Endothelial cell of umbilical vein (primary cell): ENCODE results near the gene TAMALIN. TPM values are rescaled to one million over a fixed set of nuclear protein-coding genes. Genes with fewer than 3 reads are reported as not detected.

Experiments used
- BruUV-seq: library from RNA; stranded (reverse); fragments of 400-500 nt; replicated peaks from 2 replicates; lab custom pipeline; 2021; lab: Mats Ljungman, UMichigan
- CTCF ChIA-PET: fragments of 300-600, 350-600 bp; sonication (Branson Sonifier 250); formaldehyde crosslinking; loops from one replicate; lab custom pipeline; 2021; ENCODE audit warnings: antibody characterized with exemption, inconsistent platforms; lab: Charles Lee
- POLR2A ChIA-PET: fragments of 300-600, 350-600 bp; sonication (Branson Sonifier 250); formaldehyde crosslinking; loops from one replicate; lab custom pipeline; 2021; ENCODE audit warnings: antibody characterized with exemption, inconsistent platforms; lab: Charles Lee
- DNase-seq: peaks from one replicate; pipeline ENCODE4 v3.0.0-alpha.2; 2011; ENCODE audit warnings: low read depth, low spot score
- FAIRE-seq: peaks from 2 replicates; lab custom pipeline; 2011; peaks lifted over from hg19 to GRCh38; lab: Jason Lieb, UNC
- H2AFZ ChIP-seq: 2 replicates; pipeline ENCODE4 v1.6.0; 2012; ENCODE audit warnings: low read depth, low read length, control low read depth, inconsistent platforms
- H3K27ac ChIP-seq: 2 replicates; pipeline ENCODE4 v1.5.1; 2011; ENCODE audit warnings: low read depth, mild to moderate bottlenecking, control low read depth, low read length, moderate library complexity; ENCODE audit not compliant: insufficient read depth
- H3K27me3 ChIP-seq, 2 experiments: 2 replicates each; pipeline versions ENCODE4 v1.6.0 to v1.6.1; 2011; ENCODE audit warnings: low read length in 2 of 2, mixed read lengths in 1 of 2; ENCODE audit not compliant: control insufficient read depth in 2 of 2, insufficient read depth in 2 of 2
- H3K36me3 ChIP-seq, 2 experiments: 2 replicates in 1 of 2; 3 replicates in 1 of 2; pipeline ENCODE4 v1.5.1; 2011; ENCODE audit warnings: low read length in 2 of 2, mild to moderate bottlenecking in 1 of 2, moderate library complexity in 1 of 2; ENCODE audit not compliant: control insufficient read depth in 2 of 2, insufficient read depth in 2 of 2; ENCODE audit errors: extremely low read depth in 1 of 2
- H3K4me1 ChIP-seq: 3 replicates; pipeline ENCODE4 v1.5.1; 2011; ENCODE audit warnings: mild to moderate bottlenecking, low read length; ENCODE audit not compliant: control insufficient read depth, insufficient read depth; ENCODE audit errors: extremely low read depth
- H3K4me2 ChIP-seq: 2 replicates; pipeline ENCODE4 v1.6.1; 2011; ENCODE audit warnings: low read length, control low read depth, mixed read lengths; ENCODE audit not compliant: insufficient read depth
- H3K4me3 ChIP-seq, 3 experiments: fragments of 200-600 bp in 1 of 3; sonication (generic), shearing (Covaris generic) in 1 of 3; replicated peaks in 1 of 3; 2 replicates each; pipeline ENCODE4 v1.5.1; 2011 to 2016; ENCODE audit warnings: control low read depth in 3 of 3, low read length in 3 of 3, mild to moderate bottlenecking in 2 of 3, inconsistent platforms in 1 of 3, low read depth in 1 of 3, moderate library complexity in 1 of 3; ENCODE audit not compliant: insufficient read depth in 1 of 3
- H3K79me2 ChIP-seq: 2 replicates; pipeline ENCODE4 v1.6.0; 2012; ENCODE audit warnings: low read length, inconsistent platforms; ENCODE audit not compliant: control insufficient read depth, insufficient read depth
- H3K9ac ChIP-seq: replicated peaks from 2 replicates; pipeline ENCODE3; 2011; ENCODE audit warnings: low read length, control low read depth; ENCODE audit not compliant: insufficient read depth; ENCODE audit errors: extremely low read depth
- H3K9me1 ChIP-seq: replicated peaks from 3 replicates; pipeline ENCODE4 v1.6.0; 2011; ENCODE audit warnings: mild to moderate bottlenecking, low read length; ENCODE audit not compliant: control insufficient read depth, insufficient read depth; ENCODE audit errors: extremely low read depth
- H3K9me3 ChIP-seq: replicated peaks from 2 replicates; pipeline ENCODE4 v1.5.1; 2012; ENCODE audit warnings: low read length, inconsistent platforms; ENCODE audit not compliant: control insufficient read depth, insufficient read depth
- H4K20me1 ChIP-seq: replicated peaks from 2 replicates; pipeline ENCODE3; 2011; ENCODE audit warnings: mild to moderate bottlenecking, low read length; ENCODE audit not compliant: control insufficient read depth, insufficient read depth; ENCODE audit errors: extremely low read depth
- CTCF ChIP-seq, 2 donors: IDR thresholded peaks; 1 replicate in 1 of 2; 2 replicates in 1 of 2; pipeline ENCODE4 v1.5.1; 2011; ENCODE audit warnings: low read length in 2 of 2, mild to moderate bottlenecking in 2 of 2, moderate library complexity in 2 of 2, control low read depth in 1 of 2, inconsistent platforms in 1 of 2, low read depth in 1 of 2; ENCODE audit not compliant: insufficient read depth in 1 of 2; ENCODE audit errors: extremely low read depth in 1 of 2
- EZH2 ChIP-seq: IDR thresholded peaks from 2 replicates; pipeline ENCODE4 v1.6.1; 2012; ENCODE audit warnings: borderline replicate concordance, low read depth, mild to moderate bottlenecking, moderate library complexity, low read length, inconsistent platforms; ENCODE audit not compliant: severe bottlenecking
- FOS ChIP-seq: IDR thresholded peaks from 2 replicates; pipeline ENCODE4 v1.6.1; 2011; ENCODE audit warnings: mild to moderate bottlenecking, low read length, moderate library complexity, borderline replicate concordance; ENCODE audit not compliant: insufficient read depth
- GATA2 ChIP-seq: IDR thresholded peaks from 2 replicates; pipeline ENCODE4 v1.7.0; 2011; ENCODE audit warnings: low read depth, mild to moderate bottlenecking, moderate library complexity, mixed read lengths, low read length; ENCODE audit not compliant: insufficient read length, insufficient read depth
- JUN ChIP-seq: IDR thresholded peaks from 2 replicates; pipeline ENCODE4 v1.6.1; 2011; ENCODE audit warnings: borderline replicate concordance, low read depth; ENCODE audit not compliant: insufficient read length, insufficient read depth
- MYC ChIP-seq: IDR thresholded peaks from one replicate; pipeline ENCODE4 v1.6.1; 2011; ENCODE audit warnings: mild to moderate bottlenecking, low read depth, low read length
- POLR2A ChIP-seq: IDR thresholded peaks from 2 replicates; pipeline ENCODE4 v1.6.1; 2012; ENCODE audit warnings: low read depth, mild to moderate bottlenecking, control low read depth, low read length
- POLR2AphosphoS5 ChIP-seq: IDR thresholded peaks from 2 replicates; pipeline ENCODE4 v1.6.1; 2012; ENCODE audit warnings: low read depth, mild to moderate bottlenecking, control low read depth, low read length, moderate library complexity; ENCODE audit not compliant: insufficient read depth
- dilution Hi-C: fragments of 300-500 bp; cut with MboI; formaldehyde crosslinking; loops from one replicate; pipeline ENCODE4 v1.15.0; 2019; ENCODE audit warnings: low sequenced_read_pairs; ENCODE audit not compliant: extremely low pct_ligation_motif_present
- intact Hi-C: fragments of 100-400 bp; cut with micrococcal nuclease; formaldehyde crosslinking; loops from one replicate; pipeline ENCODE4 v1.10.0; 2022
- polyA plus RNA-seq, 4 experiments: library from polyadenylated mRNA; depleted of rRNA in 3 of 4; stranded (reverse) in 3 of 4; unstranded in 1 of 4; fragments of >200 nt; gene quantifications; 2 replicates each; pipeline versions ENCODE4 v1.2.1 to v1.2.3, GENCODE V29; 2011 to 2012; ENCODE audit warnings: missing spikeins in 1 of 4
- total RNA-seq: library from RNA; stranded (reverse); gene quantifications from 2 replicates; pipeline ENCODE4 v1.2.3, GENCODE V29; 2021
- TF ChIP-seq, protein P1 (sequence below): IDR thresholded peaks from 2 replicates; pipeline ENCODE4 v1.6.1; 2011; ENCODE audit not compliant: insufficient read depth, insufficient read length

Gene TAMALIN
- total and polyA plus RNA-seq, 2 donors (not counting 3 experiments of a cell fraction or from before 2014, with no cell fraction given) = 53.3 to 87.5 TPM

DNA sequence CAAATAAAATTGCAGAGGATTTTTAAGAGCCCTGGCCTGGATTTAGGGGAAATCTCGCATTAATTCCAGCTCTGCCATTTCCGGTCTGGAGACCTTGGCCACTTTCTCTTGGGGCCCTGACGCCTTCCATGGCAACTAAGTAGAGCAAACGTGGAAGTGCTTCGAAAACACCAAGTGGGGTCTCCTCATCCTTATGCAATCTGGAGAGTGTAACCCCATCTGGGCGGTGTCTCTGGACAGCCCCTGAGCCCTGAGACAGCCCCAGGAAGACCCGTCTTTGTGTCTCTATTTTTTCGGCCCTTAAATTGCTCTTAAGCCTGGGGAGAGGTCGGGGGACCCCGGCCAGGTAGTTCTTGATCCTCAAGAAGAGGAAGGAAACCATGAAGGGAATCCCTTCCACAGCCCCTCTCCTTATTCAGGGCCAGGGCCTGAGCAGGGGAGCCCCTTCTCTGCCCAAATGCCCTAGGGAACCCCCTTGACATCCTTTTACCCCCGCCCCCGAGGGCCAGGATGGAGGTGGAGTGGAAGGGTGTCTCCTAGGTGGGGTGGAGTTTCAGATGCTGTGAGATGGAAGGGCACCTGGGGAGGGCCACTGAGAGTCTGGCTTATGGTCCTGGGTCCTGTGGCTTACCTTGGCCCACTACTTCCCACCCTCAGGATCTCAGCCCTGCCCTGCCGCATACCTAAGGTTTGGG, 26.8 kb downstream of the TAMALIN start:
- TSS peak; percentile 98 for BruUV-seq
- dilution Hi-C loops = no loop called here
- Histone ChIP-seq H3K27me3 (no peaks in the 10 kb centered on the region), H3K79me2 (no peaks in the 10 kb centered on the region), H4K20me1 (no peaks in the 10 kb centered on the region), H3K4me1 (peaks cover 26% of the 10 kb centered on the region), H3K4me3 (peak overlapping the region in 2 of 3 experiments; percentile 14 to 30), H2AFZ (no peak overlapping the region), H3K36me3 (no peaks in the 10 kb centered on the region), H3K9me1 (no peaks in the 10 kb centered on the region), H3K9ac (peak overlapping the region; percentile 78), H3K27ac (peak overlapping the region; percentile 74), H3K9me3 (no peaks in the 10 kb centered on the region), H3K4me2 (peak overlapping the region; percentile 26)
- DNase-seq = no peak
- intact Hi-C loops = loop anchor here (1.0 kb wide), 2 partner anchors 18 to 36 kb away; partner anchors contain the start of genes ATG101 and NR4A1
- POLR2A ChIA-PET = interaction anchor here (0.9 to 1.4 kb wide), 4 partner anchors 11 to 36 kb away, joined by 3 to 15 read pairs (median 6); partner anchors contain the start of genes ATG101 and TAMALIN
- TF ChIP-seq GATA2 = no peak
- TF ChIP-seq, protein P1, sequence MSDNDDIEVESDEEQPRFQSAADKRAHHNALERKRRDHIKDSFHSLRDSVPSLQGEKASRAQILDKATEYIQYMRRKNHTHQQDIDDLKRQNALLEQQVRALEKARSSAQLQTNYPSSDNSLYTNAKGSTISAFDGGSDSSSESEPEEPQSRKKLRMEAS = no peak
- TF ChIP-seq MYC = no peak
- TF ChIP-seq POLR2A = no peak
- TF ChIP-seq JUN = no peak
- FAIRE-seq = no peak
- CTCF ChIA-PET = interaction anchor here (0.8 to 6.7 kb wide), 22 partner anchors 8 to 837 kb away, joined by 3 to 68 read pairs (median 6); partner anchors contain the start of genes ATG101, NR4A1 and TAMALIN

DNA sequence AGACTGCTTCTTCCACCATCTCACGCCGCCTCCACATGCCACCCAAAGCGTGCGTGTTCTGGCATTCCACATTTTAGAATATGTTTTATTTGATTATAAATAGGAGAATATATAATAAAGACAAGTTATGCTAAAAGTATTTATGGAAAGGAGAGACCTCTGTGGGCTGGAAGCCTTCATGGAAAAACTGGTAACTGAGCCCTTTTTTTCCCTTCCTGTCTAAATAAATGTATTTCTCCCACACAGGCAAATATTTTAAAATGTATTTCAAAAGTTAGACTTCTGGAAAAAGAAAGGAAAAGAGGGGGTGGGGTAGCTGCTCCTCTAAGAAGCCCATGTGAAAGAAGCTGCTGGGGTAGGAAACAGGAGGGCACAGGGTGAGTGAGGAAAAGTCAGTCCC, 28.4 kb downstream of the TAMALIN start:
- DNase-seq (no peak), FAIRE-seq (no peak)
- TF ChIP-seq GATA2 (no peak), POLR2AphosphoS5 (no peak), MYC (no peak), JUN (no peak), FOS (no peak), POLR2A (no peak), EZH2 (no peak), CTCF (IDR thresholded peaks at IDR 0.05; ENCODE audit: extremely low read depth in 1 of 2, insufficient read depth in 1 of 2, low read depth in 1 of 2, low read length in 2 of 2) (no peak)
- TF ChIP-seq, protein P1 = no peak
- Histone ChIP-seq H3K9me1 (no peaks in the 10 kb centered on the region), H3K79me2 (no peaks in the 10 kb centered on the region), H3K36me3 (no peaks in the 10 kb centered on the region), H2AFZ (no peak overlapping the region), H3K4me3 (no peak overlapping the region), H3K27ac (no peak overlapping the region), H4K20me1 (no peaks in the 10 kb centered on the region), H3K4me1 (peaks cover 26% of the 10 kb centered on the region), H3K9me3 (no peaks in the 10 kb centered on the region), H3K9ac (no peak overlapping the region), H3K27me3 (no peaks in the 10 kb centered on the region), H3K4me2 (no peak overlapping the region)
- CTCF ChIA-PET = interaction anchor here (1.8 kb wide), 1 partner anchor 9 kb away, joined by 9 read pairs; no protein-coding TSS in a partner anchor
- intact Hi-C loops (no loop called here), dilution Hi-C loops (no loop called here)
- no TSS peak for BruUV-seq
- POLR2A ChIA-PET = no interaction called here
